Measurements from ENCODE around the gene PLEKHB2.
"Not testable (repeated sequence)": the region's sequence is repeated elsewhere in the genome, so short reads cannot be mapped to it uniquely, and the experiment has no call there.

Gene PLEKHB2

GRCh38 chr2:131093696-131094462 is 11.3 kb upstream of the PLEKHB2 start:
- FAIRE-seq: no peak

DNA sequence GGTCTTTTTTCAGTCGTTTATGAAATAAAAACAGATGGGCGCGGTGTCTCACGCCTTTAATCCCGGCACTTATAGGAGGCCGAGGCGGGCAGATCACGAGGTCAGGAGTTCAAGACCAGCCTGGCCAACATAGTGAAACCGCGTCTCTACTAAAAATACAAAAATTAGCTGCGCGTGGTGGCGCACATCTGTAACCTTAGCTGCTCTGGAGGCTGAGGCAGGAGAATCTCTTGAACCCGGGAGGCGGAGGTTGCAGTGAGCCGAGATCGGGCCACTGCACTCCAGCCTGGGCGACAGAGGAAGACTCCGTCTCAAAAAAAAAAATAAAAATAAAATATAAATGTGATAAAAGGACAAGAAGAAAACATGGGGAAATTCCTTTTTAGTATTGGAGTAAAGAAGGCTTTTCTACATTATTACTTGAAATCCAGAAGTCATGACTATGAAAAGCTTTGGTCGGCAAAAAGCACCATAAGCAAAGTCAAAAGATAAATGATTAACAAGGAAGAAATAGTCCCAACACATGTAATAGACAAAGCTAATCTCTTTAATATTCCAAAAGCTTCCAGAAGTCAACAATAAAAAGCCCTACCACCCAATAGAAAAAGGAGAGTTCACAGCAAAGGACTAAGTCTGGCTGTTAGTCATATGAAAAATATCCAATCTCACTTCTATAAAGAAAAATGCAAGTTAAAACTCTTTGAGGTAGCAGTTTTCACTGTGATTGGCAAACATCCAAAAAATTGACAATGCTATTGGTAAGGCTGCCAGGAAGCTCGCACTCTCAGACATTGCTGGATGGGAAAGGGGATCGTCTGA is 10.5 kb upstream of the PLEKHB2 start:
- no peak for FAIRE-seq

DNA sequence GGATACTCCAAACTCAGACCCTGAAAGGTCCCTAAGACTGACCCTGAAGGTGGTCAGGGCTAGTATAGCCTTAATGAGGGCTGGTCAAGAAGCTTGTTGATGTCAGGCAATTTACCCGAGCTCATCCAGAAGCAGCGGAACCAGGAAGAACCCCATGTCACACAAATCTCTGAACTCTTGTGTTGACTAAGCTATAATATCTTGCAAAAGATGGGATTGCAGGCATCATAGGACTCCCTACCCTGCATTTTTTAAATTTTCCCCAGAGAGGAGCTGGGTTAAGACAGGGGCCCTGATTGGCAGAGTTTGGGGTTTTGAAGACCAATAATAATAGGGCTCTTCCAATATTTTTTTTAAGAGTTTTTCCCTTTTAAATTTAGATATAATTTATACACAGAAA is 2.0 kb upstream of the PLEKHB2 start:
- FAIRE-seq: no peak

DNA sequence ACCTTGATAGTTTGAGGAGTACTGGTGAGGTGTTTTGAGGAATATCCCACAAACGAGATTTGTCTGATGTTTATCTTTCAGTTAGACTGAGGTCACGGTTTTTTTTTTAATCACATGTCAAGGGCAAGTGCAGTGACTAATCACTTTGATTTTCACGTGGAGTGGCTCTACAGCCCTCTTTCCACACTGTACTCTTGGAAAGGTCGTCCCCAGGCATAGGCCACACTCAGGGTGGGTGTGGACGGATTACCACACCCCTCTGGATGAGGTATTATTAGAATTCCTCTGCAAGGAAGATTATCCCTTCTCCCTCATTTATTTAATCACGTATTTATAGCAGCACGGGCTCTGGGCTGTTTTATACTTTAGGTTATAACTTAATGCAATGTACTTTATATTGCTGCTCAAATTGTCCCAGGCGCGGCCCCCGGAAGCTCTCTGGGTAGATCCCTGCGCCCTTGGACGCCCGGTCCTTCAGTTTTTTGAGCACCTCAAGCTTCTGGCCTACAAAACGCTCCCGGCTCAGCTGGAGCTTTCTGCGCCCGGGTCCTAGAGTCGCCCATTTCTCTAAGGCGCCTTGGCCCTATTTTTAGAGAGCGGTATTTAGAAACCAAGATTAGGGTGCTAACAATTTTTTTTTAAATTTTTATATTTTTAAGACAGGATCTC is 515 bp upstream of the PLEKHB2 start:
- FAIRE-seq: no peak

DNA sequence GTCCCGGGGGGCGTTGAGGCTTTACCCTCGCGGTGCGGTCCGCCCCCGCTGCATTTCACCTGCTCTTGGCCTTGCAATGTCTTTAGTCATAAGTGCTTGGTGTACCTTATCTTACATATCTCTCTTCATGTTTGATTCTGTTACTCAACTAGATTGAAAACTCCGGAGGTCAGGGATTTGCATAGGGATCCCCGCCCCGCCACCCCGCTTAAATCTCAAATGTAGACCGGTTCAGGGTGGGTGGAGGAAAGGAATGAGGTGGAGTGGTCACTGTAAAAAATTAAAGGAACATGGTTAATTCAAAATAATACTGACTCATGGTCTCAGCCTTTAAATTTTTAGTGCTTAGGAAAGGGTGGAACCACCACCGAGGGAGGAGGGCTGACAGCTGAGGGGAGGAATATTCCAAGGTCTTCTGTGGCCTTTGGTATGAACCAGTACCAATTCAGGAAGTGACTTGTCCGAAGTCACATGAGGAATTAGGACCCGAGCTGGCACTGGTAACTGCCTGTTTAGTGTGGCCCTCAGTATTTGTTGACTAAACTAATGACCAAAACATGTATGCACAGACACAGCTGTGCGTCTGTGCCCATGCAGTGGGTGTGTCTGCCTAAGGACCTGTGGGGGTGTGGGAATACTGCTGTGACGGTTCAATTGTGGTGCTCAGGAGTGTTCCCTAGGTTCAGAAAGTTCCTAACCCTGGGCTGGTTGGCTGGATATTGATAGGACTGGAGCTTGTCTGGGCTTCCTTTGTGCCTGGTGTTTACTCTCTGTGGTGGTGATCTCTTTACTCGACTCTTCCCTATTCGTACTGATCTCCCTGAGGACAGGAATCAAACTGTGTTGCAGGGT is 1.0 kb downstream of the PLEKHB2 start:
- no peak for FAIRE-seq

DNA sequence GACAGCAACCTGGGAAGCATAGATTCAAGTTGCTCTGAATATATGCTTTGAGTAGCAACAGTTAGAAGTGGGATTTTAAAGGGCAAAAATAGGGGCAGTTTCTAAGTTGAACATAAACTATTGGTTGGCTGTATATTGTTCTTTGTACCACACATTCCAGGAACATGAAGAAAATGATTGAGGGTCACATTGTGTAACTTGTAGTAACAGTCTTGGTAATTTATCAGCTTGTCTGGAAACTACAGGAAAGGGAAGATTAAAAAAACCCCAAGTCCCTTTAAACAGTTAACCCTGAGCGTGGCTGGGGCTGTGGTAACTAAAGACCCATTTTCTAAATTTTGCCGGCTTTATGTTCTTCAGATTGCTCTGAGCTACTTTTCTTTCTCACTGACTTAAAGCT is 7.4 kb downstream of the PLEKHB2 start:
- FAIRE-seq: no peak

DNA sequence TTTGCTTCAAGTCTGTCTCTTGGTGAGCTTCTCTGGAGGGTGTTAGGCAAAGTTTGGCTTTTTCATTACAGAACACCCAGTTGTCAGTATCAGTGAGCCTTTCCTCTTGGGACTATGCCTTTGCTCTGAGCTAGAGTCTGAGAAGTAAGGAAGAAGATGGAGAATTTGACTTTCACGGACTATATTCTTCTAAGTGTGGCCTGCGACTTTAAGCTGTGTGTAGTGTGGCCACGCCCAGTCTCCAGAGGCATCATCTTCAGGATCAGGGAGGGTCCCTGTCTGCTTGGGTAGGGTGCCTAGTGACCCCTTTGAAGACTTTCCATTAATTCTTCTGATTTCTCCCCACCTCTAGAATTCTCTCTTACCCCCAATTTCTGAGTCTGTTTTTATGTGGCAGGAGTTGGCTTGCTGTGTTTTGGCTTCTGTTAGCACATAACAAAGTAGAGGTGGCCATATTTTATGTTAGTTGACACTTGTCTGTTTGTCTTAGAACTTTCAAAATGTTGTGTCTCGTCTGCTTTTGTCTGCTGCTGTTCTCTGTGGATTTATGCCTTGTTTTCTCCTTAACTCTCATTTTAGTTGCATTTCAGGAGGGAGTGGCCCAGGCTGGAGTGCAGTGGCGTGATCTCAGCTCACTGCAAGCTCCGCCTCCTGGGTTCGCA is 8.6 kb downstream of the PLEKHB2 start:
- FAIRE-seq: no peak

GRCh38 chr2:131114950-131115349 is 9.8 kb downstream of the PLEKHB2 start:
- FAIRE-seq: not testable (repeated sequence)

DNA sequence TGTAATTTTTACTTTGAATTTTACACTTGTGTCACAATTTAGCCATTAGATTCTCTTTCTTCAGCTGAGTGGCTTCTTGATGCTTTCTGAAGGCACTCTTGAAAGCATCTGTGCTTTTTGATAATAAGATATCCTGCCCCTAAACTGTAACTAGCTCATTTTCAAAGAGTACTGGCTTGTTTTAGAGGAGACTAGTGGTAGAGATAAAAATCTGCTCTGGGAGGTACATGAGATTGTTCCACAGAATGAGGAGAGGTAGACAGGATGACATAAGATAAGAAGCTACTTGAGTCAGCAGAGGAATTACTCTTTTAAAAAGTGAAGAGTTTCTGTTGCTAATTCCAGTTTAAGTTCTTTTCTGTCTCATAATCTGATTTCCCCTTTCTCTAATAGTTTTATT is 10.6 kb downstream of the PLEKHB2 start:
- no peak for FAIRE-seq

GRCh38 chr2:131120815-131121317 is 15.7 kb downstream of the PLEKHB2 start:
- FAIRE-seq: no peak

- FAIRE-seq: no peak
Measured at GRCh38 chr2:131121464-131121863, 16.3 kb downstream of the PLEKHB2 start.

DNA sequence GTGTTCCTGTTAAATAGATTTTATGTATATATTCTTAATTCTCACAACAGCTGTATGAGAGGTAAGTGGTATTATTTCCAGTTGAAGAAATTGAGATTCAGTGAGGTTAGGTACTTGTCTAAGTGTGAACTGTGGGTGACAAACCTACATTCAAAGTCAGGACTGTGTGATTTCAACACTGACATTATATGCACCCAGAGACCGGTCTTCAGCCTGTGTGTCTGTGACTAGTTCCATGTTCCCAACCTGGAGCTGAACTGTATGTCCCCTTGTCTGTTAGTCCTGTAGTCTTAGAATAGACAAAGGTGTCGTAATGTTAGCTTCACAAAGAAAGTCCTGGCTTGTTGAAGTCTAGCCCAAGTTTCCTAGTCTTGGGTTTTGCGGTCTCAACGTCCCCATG is 17.4 kb downstream of the PLEKHB2 start:
- FAIRE-seq: no peak

- FAIRE-seq: no peak
Measured at GRCh38 chr2:131123192-131123591, 18.1 kb downstream of the PLEKHB2 start.

DNA sequence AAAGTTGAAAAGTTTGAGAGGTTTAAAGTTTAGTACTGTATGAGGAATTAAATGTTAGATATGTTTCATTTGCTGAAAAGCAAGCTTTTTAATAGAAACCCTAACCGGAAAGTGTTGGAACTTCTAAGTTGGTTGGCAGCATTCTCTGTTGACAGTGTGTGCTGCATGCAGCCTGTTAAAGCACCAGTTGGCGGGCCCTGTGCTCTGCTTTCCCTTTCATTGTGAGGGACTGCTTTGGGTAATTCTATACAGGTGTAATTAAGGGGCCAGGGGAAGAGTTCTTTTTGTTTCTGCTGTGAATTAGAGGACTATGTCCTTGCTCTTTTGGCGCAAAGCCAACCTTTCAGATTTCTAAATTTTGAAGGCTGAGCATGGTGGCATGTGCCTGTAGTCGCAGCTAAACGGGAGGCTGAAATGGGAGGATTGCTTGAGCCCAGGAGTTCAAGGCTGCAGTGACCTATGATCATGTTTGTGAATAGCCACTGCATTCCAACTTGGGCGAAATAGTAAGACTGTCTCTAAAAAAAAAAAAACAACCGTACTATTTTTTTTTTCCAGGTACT is 20.1 kb downstream of the PLEKHB2 start:
- FAIRE-seq: no peak

GRCh38 chr2:131126436-131126835 is 21.3 kb downstream of the PLEKHB2 start:
- no peak for FAIRE-seq

DNA sequence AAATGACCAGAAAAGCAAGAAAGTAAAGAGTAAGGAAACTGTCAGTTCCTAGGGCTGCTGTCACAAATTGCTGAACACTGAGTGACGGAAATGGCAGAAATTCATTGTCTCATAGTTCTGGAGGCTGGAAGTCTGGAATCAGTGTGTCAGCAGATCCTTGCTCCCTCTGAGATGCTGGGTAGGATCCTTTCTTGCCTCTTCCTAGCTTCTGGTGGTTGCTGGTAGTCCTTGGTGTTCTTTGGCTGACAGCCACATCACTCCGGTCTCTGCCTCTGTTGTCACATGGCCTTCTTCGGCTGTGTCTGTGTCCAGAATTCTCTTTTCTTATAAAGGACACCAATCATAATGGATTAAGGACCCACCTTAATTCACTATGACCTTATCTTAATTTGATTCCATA is 21.9 kb downstream of the PLEKHB2 start:
- FAIRE-seq: no peak

DNA sequence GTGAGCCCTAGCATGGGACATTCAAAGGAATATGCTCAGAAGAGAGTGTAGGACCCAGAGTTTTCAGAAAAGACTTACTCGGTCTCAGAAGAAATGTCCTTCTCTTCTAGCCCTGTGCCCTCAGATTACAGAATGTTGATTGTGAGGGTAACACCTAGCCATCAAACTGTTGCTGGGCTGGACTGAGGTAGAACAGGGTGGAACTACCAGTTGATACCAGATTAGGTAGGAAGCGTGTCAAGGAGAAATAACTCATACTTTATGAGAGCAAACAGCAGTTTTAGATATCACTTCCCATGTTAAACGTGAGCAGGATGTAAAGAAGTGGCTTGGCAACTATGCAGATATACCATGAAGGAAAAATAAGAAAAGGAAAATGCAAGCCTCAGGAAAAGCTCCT is 22.8 kb downstream of the PLEKHB2 start:
- FAIRE-seq: no peak

- no peak for FAIRE-seq
Measured at GRCh38 chr2:131130298-131130596, 25.1 kb downstream of the PLEKHB2 start.

- FAIRE-seq: no peak
Measured at GRCh38 chr2:131132729-131133128, 27.6 kb downstream of the PLEKHB2 start.

- FAIRE-seq: no peak
Measured at GRCh38 chr2:131140581-131140980, 35.4 kb downstream of the PLEKHB2 start.

GRCh38 chr2:131142849-131143248 is 37.7 kb downstream of the PLEKHB2 start:
- no peak for FAIRE-seq

DNA sequence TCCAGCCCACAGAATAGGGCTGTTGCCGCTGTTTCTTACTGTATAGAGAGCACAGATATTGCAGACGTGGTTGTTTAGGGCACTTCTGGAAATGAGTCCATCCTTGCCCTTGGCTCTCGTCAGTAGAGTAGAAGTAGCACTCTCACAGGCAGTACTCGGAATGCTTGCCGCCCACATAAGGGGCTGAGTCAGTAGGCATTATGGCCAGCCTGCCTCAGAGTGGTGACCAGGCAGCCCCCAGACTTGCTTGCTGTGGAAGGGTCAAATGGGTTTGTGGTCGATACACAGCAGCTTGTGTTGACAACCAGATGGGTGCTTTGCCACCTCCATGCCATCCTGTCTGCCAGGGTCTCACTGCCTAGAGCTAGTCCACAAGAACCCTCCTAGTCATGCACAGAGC is 38.7 kb downstream of the PLEKHB2 start:
- FAIRE-seq: no peak

Measured in TTC549 (cell line).